ENCODE results near the gene TXNDC17.
"Not testable (repeated sequence)": the region's sequence is repeated elsewhere in the genome, so short reads cannot be mapped to it uniquely, and the experiment has no call there.

The TXNDC17 gene

GRCh38 chr17:6636616-6637457 lies 4.0 kb upstream of the TXNDC17 start:
- DNase-seq (ENCODE audit: low read depth, low spot score) = no peak

- DNase-seq (ENCODE audit: low read depth, low spot score) = no peak
Observed at GRCh38 chr17:6637458-6637840, 3.4 kb upstream of the TXNDC17 start.

GRCh38 chr17:6638046-6638908 lies 2.6 kb upstream of the TXNDC17 start:
- DNase-seq (ENCODE audit: low read depth, low spot score) = no peak

GRCh38 chr17:6639014-6639585 lies 1.8 kb upstream of the TXNDC17 start:
- no peak for DNase-seq (ENCODE audit: low read depth, low spot score)

GRCh38 chr17:6639586-6640535 lies 999 bp upstream of the TXNDC17 start:
- peak; percentile 18 for DNase-seq (ENCODE audit: low read depth, low spot score)

GRCh38 chr17:6641247-6641863 lies 495 bp downstream of the TXNDC17 start:
- no peak for DNase-seq (ENCODE audit: low read depth, low spot score)

- DNase-seq (ENCODE audit: low read depth, low spot score) = no peak
Observed at GRCh38 chr17:6642592-6642991, 1.7 kb downstream of the TXNDC17 start.

- DNase-seq (ENCODE audit: low read depth, low spot score) = no peak
Observed at GRCh38 chr17:6643451-6644125, 2.7 kb downstream of the TXNDC17 start.

GRCh38 chr17:6648181-6648580 lies 7.3 kb downstream of the TXNDC17 start:
- DNase-seq (ENCODE audit: low read depth, low spot score) = no peak

- DNase-seq (ENCODE audit: low read depth, low spot score) = peak; percentile 98
Observed at GRCh38 chr17:6651354-6651918, 10.6 kb downstream of the TXNDC17 start, which contains the start of the genes C17orf100 and MED31. C17orf100 (plus strand) TSS chr17:6651762; CDS start chr17:6651914, 152 bp downstream. MED31 (minus strand) TSS chr17:6651605; CDS start chr17:6651528, 77 bp downstream.

GRCh38 chr17:6651919-6652452 lies 11.1 kb downstream of the TXNDC17 start:
- peak; percentile 49 for DNase-seq (ENCODE audit: low read depth, low spot score)

- DNase-seq (ENCODE audit: low read depth, low spot score) = peak; percentile 82
Observed at GRCh38 chr17:6654841-6655731, 14.2 kb downstream of the TXNDC17 start.

GRCh38 chr17:6655732-6656361 lies 15.0 kb downstream of the TXNDC17 start:
- DNase-seq (ENCODE audit: low read depth, low spot score) = not testable (repeated sequence)

GRCh38 chr17:6656797-6657632 lies 16.2 kb downstream of the TXNDC17 start:
- peak; percentile 46 for DNase-seq (ENCODE audit: low read depth, low spot score)

- DNase-seq (ENCODE audit: low read depth, low spot score) = no peak
Observed at GRCh38 chr17:6657633-6658287, 16.9 kb downstream of the TXNDC17 start.

- DNase-seq (ENCODE audit: low read depth, low spot score) = not testable (repeated sequence)
Observed at GRCh38 chr17:6658411-6658810, 17.6 kb downstream of the TXNDC17 start.
